HG02623 (cell line): ENCODE results near the gene MAFF.
"Not testable (repeated sequence)": the region's sequence is repeated elsewhere in the genome, so short reads cannot be mapped to it uniquely, and the experiment has no call there.

Experiments used
- ATAC-seq: cut with Tn5 transposase; IDR thresholded peaks from one replicate; pipeline ENCODE4 v1.9.1; 2021; ENCODE audit warnings: moderate library complexity; ENCODE audit not compliant: unreplicated experiment

The MAFF gene

GRCh38 chr22:38221908-38222796 lies 20.4 kb downstream of the MAFF start:
- ATAC-seq: no peak

- no peak for ATAC-seq
Observed at GRCh38 chr22:38222797-38223119, 21.0 kb downstream of the MAFF start.

GRCh38 chr22:38223289-38223960 lies 21.6 kb downstream of the MAFF start:
- no peak for ATAC-seq

- no peak for ATAC-seq
Observed at GRCh38 chr22:38226853-38227649, 25.3 kb downstream of the MAFF start.

- no peak for ATAC-seq
Observed at GRCh38 chr22:38228326-38228872, 26.6 kb downstream of the MAFF start.

- no peak for ATAC-seq
Observed at GRCh38 chr22:38228873-38229740, 27.3 kb downstream of the MAFF start.

- ATAC-seq: no peak
Observed at GRCh38 chr22:38230108-38230825, 28.5 kb downstream of the MAFF start.

GRCh38 chr22:38230916-38231315 lies 29.1 kb downstream of the MAFF start:
- ATAC-seq: no peak

GRCh38 chr22:38232196-38232595 lies 30.4 kb downstream of the MAFF start:
- ATAC-seq: no peak

GRCh38 chr22:38233427-38233826 lies 31.6 kb downstream of the MAFF start:
- ATAC-seq: no peak

- not testable (repeated sequence) for ATAC-seq
Observed at GRCh38 chr22:38233856-38234255, 32.1 kb downstream of the MAFF start.

- no peak for ATAC-seq
Observed at GRCh38 chr22:38235240-38235850, 33.6 kb downstream of the MAFF start.

GRCh38 chr22:38236786-38237185 lies 35.0 kb downstream of the MAFF start:
- no peak for ATAC-seq

GRCh38 chr22:38238519-38239071 lies 36.8 kb downstream of the MAFF start:
- ATAC-seq: no peak

GRCh38 chr22:38239101-38239761 lies 37.4 kb downstream of the MAFF start:
- no peak for ATAC-seq

- ATAC-seq: no peak
Observed at GRCh38 chr22:38240734-38241252, 39.0 kb downstream of the MAFF start.

- ATAC-seq: no peak
Observed at GRCh38 chr22:38243007-38243765, 41.4 kb downstream of the MAFF start.
